T-cell (primary cell): ENCODE data around the gene NUMA1. TPM values are rescaled to one million over a fixed set of nuclear protein-coding genes. Genes with fewer than 3 reads are reported as not detected.

Experiments used
- ATAC-seq, 4 experiments: fragments of 200-7000 bp in 3 of 4; fragments of 150-1000 bp in 1 of 4; cut with Tn5 transposase; replicated peaks in 1 of 4; 1 replicate in 3 of 4; 2 replicates in 1 of 4; pipeline ENCODE4 v1.10.0; 2021; ENCODE audit warnings: moderate library complexity in 3 of 4, mild to moderate bottlenecking in 2 of 4, moderate number of reproducible peaks in 1 of 4
- CTCF ChIA-PET, 2 donors: fragments of 300-600 bp; sonication (Branson Sonifier 250); formaldehyde crosslinking; loops; one replicate each; lab custom pipeline; 2022; ENCODE audit warnings: antibody characterized with exemption in 2 of 2; lab: Charles Lee
- POLR2A ChIA-PET, 2 donors: fragments of 300-600 bp; sonication (Branson Sonifier 250); formaldehyde crosslinking; loops; one replicate each; lab custom pipeline; 2022; ENCODE audit warnings: antibody characterized with exemption in 2 of 2; lab: Charles Lee
- DNase-seq, 35 experiments: peaks; one replicate each; pipeline versions ENCODE4 v3.0.0 to v3.0.0-alpha.2; 2013 to 2023
- H3K27ac ChIP-seq: one replicate; pipeline ENCODE4 v1.5.1; 2013; ENCODE audit warnings: low read length
- H3K27me3 ChIP-seq, 2 experiments: replicated peaks in 1 of 2; 1 replicate in 1 of 2; 2 replicates in 1 of 2; pipeline versions ENCODE4 v1.6.1 to v1.7.0; 2013; ENCODE audit warnings: low read length in 1 of 2, mixed read lengths in 1 of 2; ENCODE audit not compliant: control insufficient read depth in 2 of 2, insufficient read depth in 2 of 2; ENCODE audit errors: extremely low read depth in 1 of 2
- H3K36me3 ChIP-seq, 2 donors: 1 replicate in 1 of 2; 2 replicates in 1 of 2; pipeline versions ENCODE4 v1.6.1 to v1.7.0; 2013; ENCODE audit warnings: low read length in 1 of 2; ENCODE audit not compliant: control insufficient read depth in 2 of 2, insufficient read depth in 1 of 2; ENCODE audit errors: extremely low read depth in 1 of 2
- H3K4me1 ChIP-seq, 2 experiments: 1 replicate in 1 of 2; 2 replicates in 1 of 2; pipeline versions ENCODE4 v1.6.1 to v1.7.0; 2013; ENCODE audit warnings: low read length in 2 of 2, mixed read lengths in 1 of 2; ENCODE audit not compliant: insufficient read depth in 2 of 2, control insufficient read depth in 1 of 2; ENCODE audit errors: extremely low read depth in 1 of 2
- H3K4me3 ChIP-seq, 2 donors: 1 replicate in 1 of 2; 2 replicates in 1 of 2; pipeline versions ENCODE4 v1.5.1 to v1.7.0; 2013; ENCODE audit warnings: mild to moderate bottlenecking in 2 of 2, low read length in 1 of 2, moderate library complexity in 1 of 2; ENCODE audit not compliant: control insufficient read depth in 1 of 2; ENCODE audit errors: extremely low read depth in 1 of 2
- H3K9me3 ChIP-seq: 2 replicates; pipeline ENCODE4 v1.7.0; 2013
- H3K27ac Mint-ChIP-seq, 2 donors: one replicate each; pipeline ENCODE4 v1.8.0; 2020 to 2021; ENCODE audit warnings: mild to moderate bottlenecking in 2 of 2, mixed read lengths in 2 of 2
- H3K27me3 Mint-ChIP-seq, 2 donors: one replicate each; pipeline ENCODE4 v1.8.0; 2021 to 2022; ENCODE audit warnings: mixed read lengths in 2 of 2
- H3K36me3 Mint-ChIP-seq: one replicate; pipeline ENCODE4 v1.8.0; 2021; ENCODE audit warnings: mixed read lengths
- H3K4me1 Mint-ChIP-seq, 3 donors: one replicate each; pipeline ENCODE4 v1.8.0; 2020 to 2022; ENCODE audit warnings: mixed read lengths in 3 of 3, mild to moderate bottlenecking in 1 of 3
- H3K4me3 Mint-ChIP-seq, 3 donors: one replicate each; pipeline ENCODE4 v1.8.0; 2020 to 2022; ENCODE audit warnings: mild to moderate bottlenecking in 3 of 3, mixed read lengths in 3 of 3, moderate library complexity in 3 of 3
- H3K9me3 Mint-ChIP-seq, 3 donors: one replicate each; pipeline ENCODE4 v1.8.0; 2020 to 2022; ENCODE audit warnings: mixed read lengths in 3 of 3
- WGBS: methylation state at CpG from one replicate; pipeline ENCODE4 v1.1.5; 2013; ENCODE audit warnings: missing lambda C conversion rate; ENCODE audit not compliant: insufficient coverage; 5-methylcytosine and 5-hydroxymethylcytosine counted together
- total RNA-seq, 35 experiments: library from RNA in 6 of 35; stranded (reverse) in 6 of 35; fragments of 120-200 nt in 1 of 35; gene quantifications; one replicate each; pipeline versions ENCODE4 v1.2.1 to v1.2.4 and lab custom pipeline; 2013 to 2026

Gene NUMA1
- total RNA-seq, 5 donors from 2014 or later (not counting 1 experiment from before 2014, with no cell fraction given): 237 to 386 (median 343) TPM

DNA sequence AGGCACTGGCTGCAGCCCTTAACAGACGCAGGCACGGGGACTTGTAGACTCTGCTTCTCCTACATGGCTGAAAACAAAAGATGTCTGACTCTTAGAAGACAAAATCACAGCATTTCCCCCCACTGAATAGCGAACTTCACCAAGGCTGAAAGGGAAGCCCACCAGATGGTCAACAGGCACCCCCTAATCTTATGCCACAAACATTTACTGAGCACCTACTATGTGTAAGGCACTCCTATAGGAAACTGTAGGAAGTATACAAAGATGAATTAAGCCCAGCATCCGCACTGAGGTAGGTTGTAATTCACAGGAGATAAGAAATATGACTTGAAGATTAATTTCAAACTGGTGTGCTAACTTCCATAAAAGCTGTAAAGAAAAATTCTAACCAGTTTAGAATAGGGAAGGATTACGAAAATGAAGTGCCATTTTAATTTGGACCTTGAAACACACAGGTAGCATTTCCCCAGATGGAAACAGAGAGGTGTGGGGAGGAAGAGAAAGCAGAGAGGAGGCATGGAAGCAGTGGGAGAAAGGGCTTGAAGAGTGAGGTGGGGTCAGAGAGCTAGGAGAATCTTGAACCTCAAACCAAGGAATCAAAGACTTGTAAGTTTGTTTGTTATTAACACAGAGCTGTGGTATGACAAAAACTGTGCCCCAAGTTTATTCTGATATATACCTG, 38.1 kb downstream of the NUMA1 start:
- H3K36me3 ChIP-seq: no peaks in the 10 kb centered on the region
- H3K4me1 ChIP-seq: peaks cover 46 to 58% of the 10 kb centered on the region in 2 experiments
- peak overlapping the region; percentile 78 to 81 for H3K4me3 ChIP-seq
- ATAC-seq: peak; percentile 4 to 18 (median 11)
- no peak overlapping the region for H3K27ac Mint-ChIP-seq
- DNase-seq: peak in 1 of 35 experiments; percentile 24
- peak overlapping the region; percentile 92 for H3K27ac ChIP-seq
- no peak overlapping the region for H3K4me3 Mint-ChIP-seq
- H3K27me3 ChIP-seq: no peaks in the 10 kb centered on the region
- H3K36me3 Mint-ChIP-seq: no peaks in the 10 kb centered on the region
- CTCF ChIA-PET: interaction anchor here (0.6 to 1.2 kb wide), 3 partner anchors 12 to 103 kb away, joined by 4 to 10 read pairs (median 6); no protein-coding TSS in a partner anchor
- WGBS: 17% methylated on average over 1 of the region's 5 CpGs
- H3K9me3 ChIP-seq: no peaks in the 10 kb centered on the region
- peaks cover 30 to 39% (median 37%) of the 10 kb centered on the region in 3 donors for H3K4me1 Mint-ChIP-seq
- no peaks in the 10 kb centered on the region for H3K9me3 Mint-ChIP-seq
- POLR2A ChIA-PET: no interaction called here
- H3K27me3 Mint-ChIP-seq: no peaks in the 10 kb centered on the region

DNA sequence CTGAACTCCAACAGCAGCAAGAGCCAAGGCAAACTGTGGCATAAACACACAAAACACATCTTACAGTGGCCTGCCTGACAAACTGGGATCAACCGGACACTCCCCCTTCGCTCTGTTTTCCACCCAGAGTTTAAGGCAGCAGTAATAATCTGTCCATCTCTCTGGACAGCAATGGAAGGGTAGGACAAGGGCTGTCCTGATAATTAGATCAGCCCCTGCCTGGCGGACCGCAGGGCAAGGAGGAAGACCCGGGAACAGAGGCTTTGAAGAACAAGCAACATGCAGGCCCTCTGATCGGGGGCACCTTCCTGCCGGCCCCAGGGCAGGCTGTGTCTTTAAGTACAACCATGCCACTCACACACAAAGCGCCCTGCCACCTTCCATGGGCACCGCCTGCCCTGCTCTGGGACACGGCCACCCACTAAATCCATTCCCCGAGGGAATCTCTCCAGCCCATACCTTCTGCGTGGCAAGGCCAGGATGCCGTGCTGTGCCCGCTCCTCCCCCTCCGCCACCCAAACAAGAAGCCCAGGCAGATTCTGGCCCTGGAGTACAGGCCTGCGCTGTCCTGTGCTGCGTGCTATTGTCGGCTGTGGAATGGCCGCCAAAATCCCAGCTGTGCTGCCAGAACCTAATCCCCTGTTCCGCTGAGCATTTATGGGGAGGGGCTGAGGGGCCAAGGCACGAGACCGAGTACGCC, 38.8 kb downstream of the NUMA1 start:
- Histone ChIP-seq H3K9me3 (no peaks in the 10 kb centered on the region), H3K4me3 (peak overlapping the region; percentile 78 to 81), H3K4me1 (peaks cover 51 to 64% of the 10 kb centered on the region in 2 experiments), H3K27ac (peak overlapping the region; percentile 92), H3K27me3 (no peaks in the 10 kb centered on the region), H3K36me3 (no peaks in the 10 kb centered on the region)
- Mint-ChIP-seq H3K4me3 (no peak overlapping the region), H3K4me1 (peaks cover 37 to 46% (median 44%) of the 10 kb centered on the region in 3 donors), H3K9me3 (no peaks in the 10 kb centered on the region), H3K36me3 (no peaks in the 10 kb centered on the region), H3K27ac (no peak overlapping the region), H3K27me3 (no peaks in the 10 kb centered on the region)
- WGBS: 9% methylated on average over 18 of the region's 23 CpGs
- peak; percentile 27 to 50 (median 46) for ATAC-seq
- peak; percentile 2 to 67 (median 41) for DNase-seq
- ChIA-PET POLR2A (interaction anchor here in 1 of 2 donors (1.4 to 1.5 kb wide), 2 partner anchors 33 to 71 kb away, joined by 3 to 4 read pairs; partner anchors contain the start of gene ANAPC15), CTCF (interaction anchor here (0.6 to 3.1 kb wide), 3 partner anchors 16 to 103 kb away, joined by 4 to 28 read pairs (median 6); no protein-coding TSS in a partner anchor)

DNA sequence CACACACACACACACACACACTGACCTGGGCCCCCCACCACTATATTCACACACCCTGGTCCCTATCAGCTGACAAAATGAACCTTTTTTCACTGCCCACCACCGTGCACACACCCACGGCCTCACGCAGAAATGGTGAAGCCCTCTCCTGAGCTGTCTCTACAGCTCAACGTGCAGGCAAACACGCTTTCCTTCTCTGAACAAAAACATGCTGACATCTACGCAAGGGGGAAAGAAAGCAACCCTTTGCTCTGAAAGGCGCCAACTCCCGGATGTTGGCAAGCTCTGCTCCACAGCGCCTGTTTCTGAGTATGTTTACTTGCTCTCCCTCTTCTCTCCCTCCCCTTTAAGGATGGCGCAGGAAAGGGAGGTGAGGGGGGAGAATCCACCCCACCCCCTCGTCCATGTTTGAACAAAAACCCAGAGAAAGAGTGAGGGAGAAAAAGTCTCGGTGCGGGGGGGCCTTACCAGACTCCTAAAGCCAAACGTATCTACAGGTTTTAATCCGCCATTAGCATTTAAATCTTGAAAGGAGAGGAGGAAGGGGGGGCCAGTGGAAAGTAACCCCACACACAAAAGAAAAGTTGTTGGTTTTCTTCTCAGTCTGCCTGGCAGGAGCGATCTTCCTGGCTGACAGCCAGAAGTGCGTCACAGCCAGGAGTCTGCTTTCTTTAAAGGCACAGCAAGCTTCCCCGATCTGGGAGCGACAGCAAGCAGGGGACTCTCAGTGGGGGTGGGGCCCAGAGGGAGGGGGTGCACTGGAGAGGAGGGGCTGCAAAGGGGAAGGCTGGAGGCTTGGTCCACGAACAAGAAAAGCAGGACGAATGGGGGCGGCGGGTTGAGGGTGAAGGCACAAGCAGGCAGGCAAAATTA, 39.6 kb downstream of the NUMA1 start:
- peaks cover 4% of the 10 kb centered on the region for H3K36me3 Mint-ChIP-seq
- ATAC-seq (peak; percentile 70 to 84 (median 72)), DNase-seq (peak; percentile 69 to 90 (median 78))
- H3K4me1 ChIP-seq: peaks cover 55 to 65% of the 10 kb centered on the region in 2 experiments
- H3K4me3 Mint-ChIP-seq: no peak overlapping the region
- no peaks in the 10 kb centered on the region for H3K9me3 Mint-ChIP-seq
- H3K4me3 ChIP-seq: peak overlapping the region; percentile 78 to 81
- ChIA-PET CTCF (interaction anchor here (0.6 to 3.1 kb wide), 14 partner anchors 10 to 391 kb away, joined by 3 to 28 read pairs (median 4); partner anchors contain the start of genes ANAPC15 (in 1 of the 2) and NUMA1 (in 1 of the 2)), POLR2A (interaction anchor here (0.5 to 1.5 kb wide), 7 partner anchors 9 to 113 kb away, joined by 3 to 7 read pairs (median 3); partner anchors contain the start of gene ANAPC15 (in 1 of the 2))
- peak overlapping the region; percentile 92 for H3K27ac ChIP-seq
- no peaks in the 10 kb centered on the region for H3K9me3 ChIP-seq
- WGBS: 0% methylated on average over 10 of the region's 23 CpGs
- H3K36me3 ChIP-seq: peaks cover 3 to 5% of the 10 kb centered on the region in 2 donors
- H3K27ac Mint-ChIP-seq: no peak overlapping the region
- H3K4me1 Mint-ChIP-seq: peaks cover 45 to 52% (median 52%) of the 10 kb centered on the region in 3 donors
- H3K27me3 ChIP-seq: no peaks in the 10 kb centered on the region
- H3K27me3 Mint-ChIP-seq: no peaks in the 10 kb centered on the region

DNA sequence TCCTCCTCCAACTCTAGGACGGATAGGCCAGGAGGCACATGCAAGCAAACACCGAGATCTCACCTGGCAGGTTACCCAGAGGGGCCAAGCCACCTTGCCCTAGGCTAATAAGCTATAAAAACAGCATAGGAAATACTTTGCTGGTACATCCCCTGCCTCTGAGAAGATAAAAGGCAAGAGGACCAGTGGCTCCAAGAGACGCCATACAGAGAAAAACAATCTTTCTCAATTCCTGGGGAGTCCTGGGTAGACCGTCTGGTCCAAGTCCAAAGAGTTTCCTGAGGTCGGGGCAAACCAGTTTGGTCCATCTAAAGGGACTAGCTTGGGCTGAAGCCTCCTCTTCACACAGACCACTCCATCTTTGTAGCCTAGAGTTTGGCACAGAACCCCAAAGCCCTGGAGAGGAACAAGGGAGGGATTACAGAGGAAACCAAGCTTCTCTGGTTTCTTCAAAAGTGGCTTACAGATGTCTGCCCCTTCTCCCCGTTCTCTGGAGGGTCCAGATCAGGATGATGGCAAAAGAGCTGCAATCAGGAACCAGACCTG, 40.4 kb downstream of the NUMA1 start:
- POLR2A ChIA-PET: interaction anchor here (0.5 to 1.5 kb wide), 8 partner anchors 9 to 876 kb away, joined by 3 to 8 read pairs (median 4); partner anchors contain the start of gene ANAPC15 (in 1 of the 2)
- peaks cover 47 to 57% (median 54%) of the 10 kb centered on the region in 3 donors for H3K4me1 Mint-ChIP-seq
- DNase-seq: peak in 8 of 35 experiments; percentile 7 to 30 (median 16)
- no peak overlapping the region for H3K27ac Mint-ChIP-seq
- peaks cover 55 to 65% of the 10 kb centered on the region in 2 experiments for H3K4me1 ChIP-seq
- peaks cover 9% of the 10 kb centered on the region for H3K36me3 Mint-ChIP-seq
- H3K27ac ChIP-seq: peak overlapping the region; percentile 92
- H3K9me3 ChIP-seq: no peaks in the 10 kb centered on the region
- 13% methylated on average over 2 of the region's 6 CpGs for WGBS
- peak overlapping the region; percentile 78 to 81 for H3K4me3 ChIP-seq
- no peaks in the 10 kb centered on the region for H3K9me3 Mint-ChIP-seq
- no peaks in the 10 kb centered on the region for H3K27me3 ChIP-seq
- H3K36me3 ChIP-seq: peaks cover 3 to 11% of the 10 kb centered on the region in 2 donors
- CTCF ChIA-PET: interaction anchor here (0.5 to 3.1 kb wide), 18 partner anchors 10 to 392 kb away, joined by 3 to 28 read pairs (median 4); partner anchors contain the start of genes ANAPC15 (in 1 of the 2) and NUMA1 (in 1 of the 2)
- no peak overlapping the region for H3K4me3 Mint-ChIP-seq
- ATAC-seq: no peak
- no peaks in the 10 kb centered on the region for H3K27me3 Mint-ChIP-seq

DNA sequence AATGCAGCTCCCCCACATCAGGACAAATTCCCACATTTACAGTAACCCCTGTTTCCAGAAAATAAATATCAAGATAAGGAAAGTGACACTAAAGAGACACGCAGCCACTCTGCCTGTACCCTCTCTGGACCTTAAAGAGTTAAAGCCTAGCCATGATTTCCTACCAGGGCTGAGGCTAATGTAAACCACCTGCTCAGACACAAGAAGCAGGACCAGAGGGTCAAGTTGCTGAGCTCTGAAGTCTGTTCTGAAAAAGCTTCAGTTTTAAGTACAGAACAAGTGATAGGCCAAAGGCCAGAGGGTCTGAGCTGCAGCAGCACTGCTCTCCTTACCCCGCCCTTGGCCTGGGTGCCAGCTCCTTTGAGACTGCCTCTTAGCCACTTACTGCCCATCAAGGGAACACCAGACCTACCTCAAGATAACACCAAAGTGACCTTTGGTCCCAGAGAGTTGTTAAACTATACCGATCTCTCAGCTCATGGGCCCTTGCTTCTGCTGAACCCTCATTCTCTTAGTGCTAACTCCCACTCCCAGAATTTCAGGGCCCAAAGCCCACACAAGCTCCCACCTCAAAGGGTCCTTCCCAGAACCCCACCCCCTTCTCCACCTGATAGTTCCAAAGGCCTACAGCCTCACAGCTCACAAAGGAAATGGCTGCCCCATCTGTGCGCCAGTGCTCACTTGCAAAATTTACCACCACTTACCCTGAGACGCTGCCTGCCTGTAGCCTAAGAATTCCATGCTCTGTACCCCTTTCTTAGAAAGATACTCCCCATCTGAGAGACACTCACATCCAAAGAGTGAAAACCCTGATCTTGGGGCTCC, 41.1 kb downstream of the NUMA1 start:
- H3K4me3 Mint-ChIP-seq: no peak overlapping the region
- no peaks in the 10 kb centered on the region for H3K9me3 Mint-ChIP-seq
- peak overlapping the region; percentile 92 for H3K27ac ChIP-seq
- POLR2A ChIA-PET: interaction anchor here (0.5 to 0.9 kb wide), 4 partner anchors 8 to 876 kb away, joined by 3 to 12 read pairs (median 6); no protein-coding TSS in a partner anchor
- peak overlapping the region; percentile 78 to 81 for H3K4me3 ChIP-seq
- H3K27me3 Mint-ChIP-seq: no peaks in the 10 kb centered on the region
- H3K36me3 Mint-ChIP-seq: peaks cover 11% of the 10 kb centered on the region
- H3K9me3 ChIP-seq: no peaks in the 10 kb centered on the region
- H3K4me1 Mint-ChIP-seq: peaks cover 46 to 55% (median 51%) of the 10 kb centered on the region in 3 donors
- DNase-seq: peak in 3 of 35 experiments; percentile 9 to 25 (median 16)
- WGBS: 57% methylated on average over 5 of the region's 5 CpGs
- H3K27ac Mint-ChIP-seq: no peak overlapping the region
- peaks cover 54 to 62% of the 10 kb centered on the region in 2 experiments for H3K4me1 ChIP-seq
- peaks cover 3 to 15% of the 10 kb centered on the region in 2 donors for H3K36me3 ChIP-seq
- CTCF ChIA-PET: interaction anchor here (0.5 to 3.1 kb wide), 12 partner anchors 11 to 94 kb away, joined by 3 to 28 read pairs (median 4); partner anchors contain the start of gene ANAPC15 (in 1 of the 2)
- H3K27me3 ChIP-seq: no peaks in the 10 kb centered on the region
- no peak for ATAC-seq
